ENCODE data around the gene SUGP1. TPM values are rescaled to one million over a fixed set of nuclear protein-coding genes. Genes with fewer than 3 reads are reported as not detected.

Gene SUGP1
- total RNA-seq, 1 donor from 2014 or later: 59.1 TPM

DNA sequence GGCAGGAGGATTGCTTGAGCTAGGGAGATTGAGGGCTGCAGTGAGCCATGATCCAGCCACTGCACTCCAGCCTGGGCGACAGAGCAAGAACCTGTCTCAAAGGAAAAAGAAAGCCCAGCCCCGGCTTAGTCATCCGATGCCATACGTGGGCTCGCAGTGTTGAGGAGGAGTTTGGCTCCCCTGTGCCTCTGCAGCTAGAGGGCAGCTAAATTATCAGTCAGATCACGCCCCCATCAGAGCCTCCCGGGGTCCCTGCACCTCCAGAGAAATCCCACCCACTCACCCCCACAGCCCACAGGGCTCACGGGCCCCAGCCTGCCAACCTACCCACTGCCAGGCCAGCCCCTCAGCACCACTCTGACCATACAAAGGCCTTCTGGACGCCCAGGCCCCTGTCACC is 28.0 kb upstream of the SUGP1 start:
- Mint-ChIP-seq H3K4me3 (ENCODE audit: unreplicated experiment) (no peak overlapping the region), H3K4me1 (ENCODE audit: low read depth, unreplicated experiment) (no peaks in the 10 kb centered on the region), H3K9me3 (ENCODE audit: unreplicated experiment) (no peaks in the 10 kb centered on the region), H3K27me3 (ENCODE audit: low read depth, unreplicated experiment) (no peaks in the 10 kb centered on the region), H3K36me3 (ENCODE audit: low read depth, unreplicated experiment) (peaks cover 13% of the 10 kb centered on the region), H3K27ac (ENCODE audit: unreplicated experiment) (no peak overlapping the region)
- Histone ChIP-seq H2AFZ (ENCODE audit: low read depth, low read length) (no peak overlapping the region), H3K9me3 (ENCODE audit: insufficient read depth, low read depth, low read length) (no peaks in the 10 kb centered on the region), H3K9ac (ENCODE audit: low read length) (no peak overlapping the region), H3K27me3 (ENCODE audit: insufficient read depth, low read length) (no peaks in the 10 kb centered on the region), H4K20me1 (ENCODE audit: insufficient read depth, low read length) (peaks cover 1% of the 10 kb centered on the region), H3K79me2 (ENCODE audit: insufficient read depth, low read length) (no peaks in the 10 kb centered on the region), H3K36me3 (ENCODE audit: insufficient read depth, low read length) (peaks cover 23% of the 10 kb centered on the region), H3K4me2 (ENCODE audit: low read length) (no peak overlapping the region), H3K4me3 (ENCODE audit: insufficient read depth, low read depth, low read length) (no peak overlapping the region), H3K4me1 (ENCODE audit: insufficient read depth, low read length) (no peaks in the 10 kb centered on the region), H3K27ac (ENCODE audit: low read depth, low read length) (no peak overlapping the region)
- FAIRE-seq (no peak), DNase-seq (ENCODE audit: low read depth) (peak; percentile 16)
- TF ChIP-seq, protein P1, sequence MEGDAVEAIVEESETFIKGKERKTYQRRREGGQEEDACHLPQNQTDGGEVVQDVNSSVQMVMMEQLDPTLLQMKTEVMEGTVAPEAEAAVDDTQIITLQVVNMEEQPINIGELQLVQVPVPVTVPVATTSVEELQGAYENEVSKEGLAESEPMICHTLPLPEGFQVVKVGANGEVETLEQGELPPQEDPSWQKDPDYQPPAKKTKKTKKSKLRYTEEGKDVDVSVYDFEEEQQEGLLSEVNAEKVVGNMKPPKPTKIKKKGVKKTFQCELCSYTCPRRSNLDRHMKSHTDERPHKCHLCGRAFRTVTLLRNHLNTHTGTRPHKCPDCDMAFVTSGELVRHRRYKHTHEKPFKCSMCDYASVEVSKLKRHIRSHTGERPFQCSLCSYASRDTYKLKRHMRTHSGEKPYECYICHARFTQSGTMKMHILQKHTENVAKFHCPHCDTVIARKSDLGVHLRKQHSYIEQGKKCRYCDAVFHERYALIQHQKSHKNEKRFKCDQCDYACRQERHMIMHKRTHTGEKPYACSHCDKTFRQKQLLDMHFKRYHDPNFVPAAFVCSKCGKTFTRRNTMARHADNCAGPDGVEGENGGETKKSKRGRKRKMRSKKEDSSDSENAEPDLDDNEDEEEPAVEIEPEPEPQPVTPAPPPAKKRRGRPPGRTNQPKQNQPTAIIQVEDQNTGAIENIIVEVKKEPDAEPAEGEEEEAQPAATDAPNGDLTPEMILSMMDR (IDR thresholded peaks at IDR 0.05; ENCODE audit: insufficient read depth, low read depth, low read length): no peak
- TF ChIP-seq EZH2 (IDR thresholded peaks at IDR 0.05; ENCODE audit: insufficient read depth, low read length): no peak

DNA sequence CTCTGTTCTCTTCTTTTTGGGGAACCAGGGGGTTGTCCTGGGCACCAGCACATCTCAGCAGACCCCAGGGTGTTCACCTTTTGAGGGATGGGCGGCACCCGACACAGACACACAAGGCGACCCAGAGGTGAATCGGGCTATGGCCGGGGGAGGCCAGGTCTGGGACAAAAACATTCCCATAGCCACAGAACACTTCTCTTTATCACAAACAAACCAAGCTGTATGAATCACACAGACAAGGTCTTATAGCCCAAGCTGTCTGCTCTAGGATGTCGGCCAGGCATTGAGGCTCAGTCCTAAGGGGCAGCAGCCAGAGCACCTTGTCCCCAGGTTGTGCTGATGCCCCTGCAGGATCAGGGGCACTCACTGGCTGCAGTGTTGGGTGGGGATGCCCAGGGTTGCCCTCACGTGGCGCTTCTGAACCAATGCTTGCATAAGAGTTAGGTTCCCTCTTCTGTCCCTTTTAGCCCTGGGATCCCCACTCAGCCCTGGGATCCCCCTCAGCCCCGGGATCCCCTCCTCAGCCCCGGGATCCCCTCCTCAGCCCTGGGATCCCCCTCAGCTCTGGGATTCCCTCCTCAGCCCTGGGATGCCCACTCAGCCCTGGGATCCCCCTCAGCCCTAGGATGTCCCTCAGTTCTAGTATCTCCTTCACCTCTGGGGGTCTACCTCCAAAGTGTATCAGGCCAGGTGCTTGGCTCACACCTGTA is 27.2 kb upstream of the SUGP1 start:
- no peaks in the 10 kb centered on the region for H3K4me1 Mint-ChIP-seq (ENCODE audit: low read depth, unreplicated experiment)
- Histone ChIP-seq H3K4me3 (ENCODE audit: insufficient read depth, low read depth, low read length) (no peak overlapping the region), H3K9ac (ENCODE audit: low read length) (no peak overlapping the region), H3K79me2 (ENCODE audit: insufficient read depth, low read length) (no peaks in the 10 kb centered on the region), H3K27me3 (ENCODE audit: insufficient read depth, low read length) (no peaks in the 10 kb centered on the region), H4K20me1 (ENCODE audit: insufficient read depth, low read length) (peaks cover 7% of the 10 kb centered on the region), H3K4me2 (ENCODE audit: low read length) (no peak overlapping the region), H3K36me3 (ENCODE audit: insufficient read depth, low read length) (peaks cover 28% of the 10 kb centered on the region), H2AFZ (ENCODE audit: low read depth, low read length) (no peak overlapping the region), H3K9me3 (ENCODE audit: insufficient read depth, low read depth, low read length) (no peaks in the 10 kb centered on the region), H3K27ac (ENCODE audit: low read depth, low read length) (no peak overlapping the region), H3K4me1 (ENCODE audit: insufficient read depth, low read length) (no peaks in the 10 kb centered on the region)
- H3K4me3 Mint-ChIP-seq (ENCODE audit: unreplicated experiment): no peak overlapping the region
- no peak for DNase-seq (ENCODE audit: low read depth)
- peaks cover 13% of the 10 kb centered on the region for H3K36me3 Mint-ChIP-seq (ENCODE audit: low read depth, unreplicated experiment)
- H3K27ac Mint-ChIP-seq (ENCODE audit: unreplicated experiment): no peak overlapping the region
- no peak for FAIRE-seq
- no peaks in the 10 kb centered on the region for H3K27me3 Mint-ChIP-seq (ENCODE audit: low read depth, unreplicated experiment)
- TF ChIP-seq, protein P1 (IDR thresholded peaks at IDR 0.05; ENCODE audit: insufficient read depth, low read depth, low read length): no peak
- TF ChIP-seq EZH2 (IDR thresholded peaks at IDR 0.05; ENCODE audit: insufficient read depth, low read length): no peak
- H3K9me3 Mint-ChIP-seq (ENCODE audit: unreplicated experiment): no peaks in the 10 kb centered on the region

DNA sequence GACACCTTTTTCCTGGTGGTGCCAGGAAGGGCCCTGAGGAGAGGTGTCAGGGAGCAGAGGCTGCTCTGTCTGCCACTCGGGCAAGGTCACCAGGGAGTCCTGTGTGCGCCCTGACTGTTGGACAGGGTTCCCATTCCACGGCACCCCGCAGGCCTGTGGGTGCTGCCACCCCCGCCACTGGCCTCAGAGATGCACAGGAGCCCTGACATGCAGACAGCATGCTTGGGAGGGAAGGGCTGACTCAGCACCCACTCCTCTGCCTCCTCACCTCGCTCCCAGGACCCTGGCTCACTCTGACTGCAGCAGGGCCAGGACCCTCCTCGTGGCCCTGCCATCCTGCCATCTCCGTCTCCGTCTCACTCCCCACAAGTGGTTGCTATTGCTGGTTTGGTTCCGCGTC is 25.7 kb upstream of the SUGP1 start:
- H3K27me3 Mint-ChIP-seq (ENCODE audit: low read depth, unreplicated experiment): no peaks in the 10 kb centered on the region
- Histone ChIP-seq H3K27ac (ENCODE audit: low read depth, low read length) (no peak overlapping the region), H3K9ac (ENCODE audit: low read length) (no peak overlapping the region), H3K9me3 (ENCODE audit: insufficient read depth, low read depth, low read length) (no peaks in the 10 kb centered on the region), H4K20me1 (ENCODE audit: insufficient read depth, low read length) (peaks cover 7% of the 10 kb centered on the region), H3K4me2 (ENCODE audit: low read length) (no peak overlapping the region), H3K79me2 (ENCODE audit: insufficient read depth, low read length) (no peaks in the 10 kb centered on the region), H3K4me1 (ENCODE audit: insufficient read depth, low read length) (no peaks in the 10 kb centered on the region), H3K27me3 (ENCODE audit: insufficient read depth, low read length) (no peaks in the 10 kb centered on the region), H3K36me3 (ENCODE audit: insufficient read depth, low read length) (peaks cover 25% of the 10 kb centered on the region), H2AFZ (ENCODE audit: low read depth, low read length) (no peak overlapping the region), H3K4me3 (ENCODE audit: insufficient read depth, low read depth, low read length) (no peak overlapping the region)
- H3K9me3 Mint-ChIP-seq (ENCODE audit: unreplicated experiment): no peaks in the 10 kb centered on the region
- no peaks in the 10 kb centered on the region for H3K4me1 Mint-ChIP-seq (ENCODE audit: low read depth, unreplicated experiment)
- no peak for DNase-seq (ENCODE audit: low read depth)
- TF ChIP-seq EZH2 (IDR thresholded peaks at IDR 0.05; ENCODE audit: insufficient read depth, low read length): no peak
- TF ChIP-seq, protein P1 (IDR thresholded peaks at IDR 0.05; ENCODE audit: insufficient read depth, low read depth, low read length): no peak
- no peak overlapping the region for H3K27ac Mint-ChIP-seq (ENCODE audit: unreplicated experiment)
- H3K36me3 Mint-ChIP-seq (ENCODE audit: low read depth, unreplicated experiment): peaks cover 13% of the 10 kb centered on the region
- H3K4me3 Mint-ChIP-seq (ENCODE audit: unreplicated experiment): no peak overlapping the region
- no peak for FAIRE-seq

Measured in astrocyte (in vitro differentiated cells and primary cell).